Ishikawa (cell line): ENCODE measurements around the gene KCNQ5.

Experiments
- CEBPB ChIP-seq: IDR thresholded peaks from 2 replicates; pipeline ENCODE4 v1.6.1; 2012
- CREB1 ChIP-seq: IDR thresholded peaks from 2 replicates; pipeline ENCODE4 v1.6.1; 2012; ENCODE audit warnings: low read depth
- EGR1 ChIP-seq: IDR thresholded peaks from 2 replicates; pipeline ENCODE4 v1.6.1; 2012
- EP300 ChIP-seq: IDR thresholded peaks from 2 replicates; pipeline ENCODE4 v1.6.1; 2012; ENCODE audit warnings: borderline replicate concordance
- FOXM1 ChIP-seq: IDR thresholded peaks from 2 replicates; pipeline ENCODE4 v1.6.1; 2012; ENCODE audit warnings: low read depth, borderline replicate concordance
- MAX ChIP-seq: IDR thresholded peaks from 2 replicates; pipeline ENCODE4 v1.6.1; 2012
- NFIC ChIP-seq: IDR thresholded peaks from 2 replicates; pipeline ENCODE4 v1.6.1; 2012
- RAD21 ChIP-seq: IDR thresholded peaks from 2 replicates; pipeline ENCODE4 v1.6.1; 2012; ENCODE audit warnings: low read depth
- REST ChIP-seq: IDR thresholded peaks from 2 replicates; pipeline ENCODE4 v1.6.1; 2012; ENCODE audit warnings: low read depth, mild to moderate bottlenecking
- TAF1 ChIP-seq: IDR thresholded peaks from 2 replicates; pipeline ENCODE4 v1.6.1; 2012; ENCODE audit warnings: low read depth, mild to moderate bottlenecking
- TCF12 ChIP-seq: IDR thresholded peaks from 2 replicates; pipeline ENCODE4 v1.6.1; 2012; ENCODE audit warnings: low read depth
- TEAD4 ChIP-seq: IDR thresholded peaks from 2 replicates; pipeline ENCODE4 v1.6.1; 2012
- USF1 ChIP-seq: IDR thresholded peaks from 2 replicates; pipeline ENCODE4 v1.6.1; 2012
- YY1 ChIP-seq: IDR thresholded peaks from 2 replicates; pipeline ENCODE4 v1.6.1; 2012; ENCODE audit warnings: low read depth
- ZBTB7A ChIP-seq: IDR thresholded peaks from 2 replicates; pipeline ENCODE4 v1.6.1; 2012; ENCODE audit warnings: low read depth

KCNQ5 gene

GRCh38 chr6:73152966-73153757 is 531.3 kb downstream of the KCNQ5 start:
- TF ChIP-seq EGR1, result no peak
- no peak for TF ChIP-seq NFIC
- no peak for TF ChIP-seq TAF1
- TF ChIP-seq REST, result no peak
- TF ChIP-seq TCF12, result no peak
- TF ChIP-seq YY1, result no peak
- no peak for TF ChIP-seq EP300
- no peak for TF ChIP-seq FOXM1
- no peak for TF ChIP-seq CEBPB
- no peak for TF ChIP-seq MAX
- no peak for TF ChIP-seq USF1
- no peak for TF ChIP-seq CREB1
- no peak for TF ChIP-seq RAD21
- TF ChIP-seq ZBTB7A, result no peak
- no peak for TF ChIP-seq TEAD4

- TF ChIP-seq ZBTB7A (no peak), REST (no peak)
Measured at GRCh38 chr6:73156793-73157767, 535.2 kb downstream of the KCNQ5 start.

- TF ChIP-seq TCF12 (no peak), REST (no peak), USF1 (no peak), FOXM1 (no peak), NFIC (no peak), ZBTB7A (no peak), CREB1 (no peak), MAX (no peak), TEAD4 (no peak), EGR1 (no peak), YY1 (no peak), RAD21 (no peak)
Measured at GRCh38 chr6:73157870-73158269, 536.0 kb downstream of the KCNQ5 start.

DNA sequence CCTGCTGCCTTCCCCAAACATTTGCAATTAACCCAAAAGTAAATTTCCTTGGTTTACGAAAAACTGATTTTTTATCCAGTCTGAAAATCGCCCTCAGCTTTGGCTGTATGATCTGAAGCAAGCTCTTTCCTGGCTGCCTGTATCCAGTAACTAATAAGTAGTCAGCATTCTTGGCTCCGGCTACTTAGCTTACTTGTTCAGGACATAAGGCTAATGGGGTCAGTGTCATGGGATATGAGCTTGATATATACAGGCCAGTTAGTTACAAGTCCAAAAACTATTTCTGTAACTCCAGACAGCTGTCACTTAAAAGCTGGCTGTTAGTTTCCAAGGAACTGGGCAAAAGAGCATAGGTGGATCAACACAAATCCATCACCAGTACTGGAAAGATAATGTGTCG is 547.2 kb downstream of the KCNQ5 start:
- TF ChIP-seq TEAD4, result no peak
- TF ChIP-seq FOXM1, result no peak
- no peak for TF ChIP-seq RAD21
- no peak for TF ChIP-seq MAX
